Kidney tubule cell (primary cell): ENCODE results near the gene BCL6.

Experiments used
- DNase-seq: peaks from one replicate; pipeline ENCODE4 v3.0.0-alpha.2; 2018; ENCODE audit warnings: low spot score

Gene BCL6

DNA sequence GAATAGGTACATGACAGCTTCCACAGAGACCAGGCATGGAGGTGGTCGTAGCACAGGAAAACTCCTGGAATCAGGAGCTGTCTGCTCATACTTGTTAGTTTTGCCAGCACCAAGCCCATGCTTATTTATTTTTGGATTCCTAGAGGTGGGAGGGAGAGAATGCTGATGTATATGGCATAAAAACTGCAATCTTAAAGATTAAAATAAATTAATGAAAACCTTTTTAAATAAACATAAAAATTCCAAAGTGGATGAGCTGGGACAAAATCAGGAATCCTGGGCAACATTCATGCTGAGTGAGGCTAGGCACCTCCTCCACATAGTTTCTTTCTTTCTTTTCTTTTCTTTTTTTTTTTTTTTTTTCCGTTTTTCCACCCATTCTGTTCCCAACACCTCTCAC is 14.3 kb upstream of the BCL6 start:
- DNase-seq: no peak

- peak; percentile 53 for DNase-seq
Observed at GRCh38 chr3:187758318-187758955, 13.2 kb upstream of the BCL6 start.

DNA sequence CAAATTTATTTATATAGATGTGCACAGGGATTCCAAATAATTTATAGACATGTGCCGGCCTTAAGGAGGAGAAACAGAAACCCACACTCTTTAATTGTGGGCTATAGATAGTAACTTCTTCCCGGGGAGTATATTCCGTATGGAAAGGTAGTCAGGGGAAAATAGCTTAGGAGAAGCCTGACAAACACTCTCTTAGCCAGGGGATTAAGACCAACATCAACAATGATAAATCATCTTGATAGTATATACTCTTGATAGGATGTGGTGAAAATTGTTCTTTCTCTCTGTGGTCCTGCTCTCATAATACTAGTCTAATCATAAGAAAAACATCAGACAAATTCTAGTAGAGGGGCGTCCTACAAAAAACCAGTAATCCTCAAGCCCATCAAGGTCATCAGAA is 8.2 kb upstream of the BCL6 start:
- DNase-seq: no peak

GRCh38 chr3:187750513-187751123 is 5.3 kb upstream of the BCL6 start:
- peak; percentile 37 for DNase-seq

DNA sequence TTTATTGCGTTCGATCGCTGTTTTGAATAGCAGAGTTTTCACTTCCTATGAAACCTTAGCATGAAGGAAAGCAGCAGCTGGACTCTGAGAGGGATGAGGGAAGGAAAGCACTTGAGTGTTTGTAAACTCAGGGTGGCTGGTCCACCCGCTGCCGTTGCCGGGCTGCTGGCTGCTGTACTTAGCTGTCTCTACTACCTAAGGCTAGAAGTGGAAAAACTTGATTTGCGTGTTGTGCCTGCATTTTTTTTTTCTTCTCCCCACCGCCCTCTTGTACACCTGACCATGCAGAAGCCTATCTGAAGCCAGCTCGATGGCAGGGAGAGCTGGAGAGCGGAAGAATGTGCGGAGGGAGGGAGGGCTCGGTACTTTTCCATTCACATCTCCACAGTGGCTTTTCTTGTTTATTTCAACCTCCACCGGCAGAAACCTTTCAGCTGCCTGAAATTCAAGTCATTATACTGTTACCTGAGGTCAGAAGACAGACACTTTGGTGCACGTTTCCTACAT is 4.8 kb upstream of the BCL6 start:
- DNase-seq: peak; percentile 75

DNA sequence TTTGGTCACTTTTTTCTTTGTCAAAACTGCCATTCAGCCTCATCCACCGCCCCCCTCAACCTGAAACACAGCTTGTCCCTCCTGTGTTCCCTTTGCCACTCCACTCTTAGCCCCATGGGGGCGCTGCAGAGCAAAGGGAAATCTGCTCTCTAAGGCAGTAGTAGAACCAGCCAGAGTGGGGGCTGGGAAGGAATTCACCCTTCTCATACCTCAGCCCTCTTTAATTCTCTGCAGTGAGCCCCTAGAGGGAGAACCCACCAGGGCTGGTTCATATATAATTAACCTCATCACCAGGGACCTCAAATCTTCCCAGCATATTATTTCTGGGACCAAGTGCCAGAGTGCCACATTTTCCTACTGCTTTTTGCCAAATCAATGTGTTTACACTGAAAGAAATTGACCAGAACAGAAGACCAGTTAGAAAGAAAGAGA is 2.8 kb upstream of the BCL6 start:
- peak; percentile 84 for DNase-seq

- no peak for DNase-seq
Observed at GRCh38 chr3:187747506-187747905, 2.2 kb upstream of the BCL6 start.

GRCh38 chr3:187746442-187747281 is 1.4 kb upstream of the BCL6 start:
- DNase-seq: no peak

GRCh38 chr3:187746059-187746441 is 782 bp upstream of the BCL6 start:
- no peak for DNase-seq

- DNase-seq: peak; percentile 51
Observed at GRCh38 chr3:187744169-187745151, 808 bp downstream of the BCL6 start.

DNA sequence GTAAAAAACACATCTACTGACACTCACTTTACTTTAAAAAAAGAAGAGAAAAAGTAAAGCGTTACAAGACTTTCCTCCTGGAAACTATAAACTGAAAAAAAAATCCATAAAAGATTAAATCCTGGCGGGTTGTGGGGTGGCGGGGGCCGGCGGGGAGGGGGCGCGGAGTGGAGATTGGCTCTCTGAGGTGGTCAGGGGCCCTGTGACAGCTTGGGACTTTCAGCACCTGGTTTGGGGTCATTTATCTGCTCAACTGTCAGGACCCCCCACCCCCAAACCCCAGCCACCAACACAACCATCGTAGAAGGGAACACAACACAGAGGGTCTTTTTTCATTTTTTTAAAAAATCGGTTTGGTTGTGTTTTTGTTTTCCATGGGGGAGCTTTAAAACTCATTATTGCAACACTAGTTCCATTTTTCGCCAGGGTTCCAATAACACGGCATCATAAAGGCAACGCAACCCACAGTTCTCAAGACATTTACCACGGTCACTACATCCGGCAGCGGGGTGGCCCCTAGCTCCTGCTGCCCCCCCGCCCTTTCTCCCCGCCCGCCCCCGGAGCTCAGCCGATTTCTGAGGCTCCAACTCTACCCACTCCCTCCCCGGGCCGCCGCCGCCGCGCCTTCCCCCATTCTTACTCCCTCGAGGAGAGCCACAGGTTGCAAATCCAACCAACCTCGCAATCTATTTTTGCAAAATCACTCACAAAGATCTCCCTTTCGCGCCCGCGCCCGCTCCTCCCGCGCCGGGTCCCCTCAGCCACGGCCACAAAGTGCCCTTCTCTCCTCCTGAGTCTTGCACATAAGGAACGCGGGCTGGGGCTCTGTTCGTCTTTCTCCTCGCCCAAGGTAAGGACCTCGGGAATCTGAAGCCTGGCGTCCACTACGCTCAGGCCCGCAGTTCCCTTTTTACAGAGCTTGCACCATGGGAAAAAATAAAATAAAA is 1.8 kb downstream of the BCL6 start:
- peak; percentile 47 for DNase-seq

- peak; percentile 33 for DNase-seq
Observed at GRCh38 chr3:187742351-187743171, 2.7 kb downstream of the BCL6 start.

DNA sequence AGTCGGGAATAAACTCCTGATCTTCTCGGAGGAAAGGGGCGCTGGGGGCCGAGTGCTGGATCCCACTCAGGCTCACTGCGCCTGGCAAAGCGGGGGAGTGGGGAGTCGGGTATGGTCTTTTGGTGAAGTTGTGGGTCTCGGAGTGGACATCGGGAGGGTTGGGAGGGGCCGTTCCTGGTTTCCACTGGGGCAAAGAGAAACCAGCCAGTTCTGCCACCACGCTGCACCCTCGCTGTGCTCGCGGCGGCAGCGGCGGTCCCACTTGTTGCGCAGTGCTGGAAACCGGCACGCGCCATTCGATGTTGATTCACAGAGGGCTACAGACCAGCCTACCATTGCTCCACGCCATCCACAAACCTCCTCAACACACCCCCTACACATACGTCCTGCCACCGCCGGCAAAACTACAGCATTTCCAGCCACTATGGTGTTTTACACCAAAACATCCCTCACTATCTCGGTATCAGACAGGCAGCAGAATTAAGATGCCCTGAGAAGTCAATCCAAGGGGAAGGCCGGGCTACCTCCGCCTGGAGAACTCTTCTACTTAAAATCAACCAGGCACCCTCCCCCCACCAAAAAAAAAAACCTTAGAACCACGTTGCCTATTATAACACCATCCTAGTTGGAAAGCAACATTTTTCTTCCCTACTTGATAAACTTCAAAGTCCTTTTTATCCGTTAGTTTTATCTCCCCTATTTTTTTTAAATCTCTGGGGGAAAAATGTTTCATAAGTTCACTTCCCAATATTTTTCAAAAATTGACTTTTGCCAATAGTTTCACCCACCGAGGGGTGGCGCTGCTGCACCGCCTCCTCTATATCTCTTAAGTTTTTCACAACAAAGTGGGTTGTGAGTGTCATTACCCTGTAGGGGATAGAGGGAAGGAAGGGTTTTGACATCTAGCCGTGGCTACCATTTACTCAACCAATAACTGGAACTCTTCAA is 3.6 kb downstream of the BCL6 start:
- DNase-seq: peak; percentile 76

DNA sequence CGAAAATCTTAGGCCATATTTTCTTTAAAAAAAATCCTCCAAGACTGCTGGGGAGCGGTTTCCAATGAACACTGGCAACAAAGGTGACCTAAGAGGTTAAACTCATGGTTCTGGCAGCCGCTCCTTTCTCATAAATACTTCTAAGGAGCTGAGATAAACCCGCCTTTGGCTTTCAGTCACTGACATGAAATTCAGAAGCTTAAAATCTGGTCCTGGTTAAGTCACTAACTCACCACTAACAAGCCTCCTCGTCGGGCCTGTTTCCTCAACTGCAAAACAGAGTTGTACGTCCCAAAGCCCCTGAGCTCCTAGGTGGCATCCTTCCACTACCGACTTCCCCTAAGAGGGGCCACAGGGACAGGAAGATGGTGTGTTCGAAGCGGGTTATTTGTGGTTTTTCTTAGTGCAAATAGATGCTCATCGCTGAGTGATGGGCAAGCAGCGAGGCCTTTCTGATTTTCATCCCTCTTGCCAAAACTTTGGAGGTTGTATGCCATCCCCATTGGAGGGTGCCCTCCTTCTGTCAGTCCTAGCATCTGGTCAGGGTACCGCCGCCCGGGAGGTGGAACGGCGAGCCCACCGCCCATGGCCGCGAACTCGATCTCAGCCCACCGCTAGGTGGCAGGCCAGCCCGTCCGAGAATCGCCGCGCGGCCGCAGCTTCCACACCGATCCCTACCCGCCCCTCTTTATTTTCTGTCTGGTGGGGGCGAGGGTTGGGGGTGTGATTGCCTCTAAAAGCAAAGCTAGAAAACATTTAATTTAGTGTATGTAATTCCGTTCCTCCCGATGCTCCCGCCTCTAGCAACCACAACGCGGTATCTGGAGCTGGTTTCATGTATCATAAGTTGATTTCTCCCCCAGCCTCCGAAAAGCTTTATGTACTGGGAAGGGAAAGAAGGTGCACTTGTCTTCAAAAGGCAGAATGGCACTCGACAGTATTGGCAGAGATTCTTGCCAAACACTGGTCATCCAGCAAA is 4.6 kb downstream of the BCL6 start:
- peak; percentile 61 for DNase-seq

- peak; percentile 86 for DNase-seq
Observed at GRCh38 chr3:187739561-187740332, 5.5 kb downstream of the BCL6 start.

- DNase-seq: no peak
Observed at GRCh38 chr3:187739094-187739560, 6.1 kb downstream of the BCL6 start.
